GM12864 (cell line): ENCODE measurements around the gene FAM72C.
"Not testable (repeated sequence)": the region's sequence is repeated elsewhere in the genome, so short reads cannot be mapped to it uniquely, and the experiment has no call there.

ENCODE experiments used
- DNase-seq: peaks from one replicate; pipeline ENCODE4 v3.0.0-alpha.2; 2011; ENCODE audit warnings: low read depth
- H3K4me3 ChIP-seq: 2 replicates; pipeline ENCODE4 v1.5.1; 2011; ENCODE audit warnings: mild to moderate bottlenecking, low read depth, low read length, control low read depth
- CTCF ChIP-seq: IDR thresholded peaks from 2 replicates; pipeline ENCODE4 v1.5.1; 2011; ENCODE audit warnings: low read depth, mild to moderate bottlenecking, moderate library complexity, low read length, control low read depth, inconsistent platforms; ENCODE audit errors: missing control alignments

The FAM72C gene

GRCh38 chr1:143971924-143972700 lies at the start of gene FAM72C:
FAM72C (minus strand) TSS chr1:143971986; CDS start chr1:143971141, 845 bp downstream.
- DNase-seq: not testable (repeated sequence)

GRCh38 chr1:144020001-144020738 lies 48.4 kb upstream of the FAM72C start:
- not testable (repeated sequence) for H3K4me3 ChIP-seq, DNase-seq

More at GRCh38 chr1:143971924-143972700, at the start of gene FAM72C:
- H3K4me3 ChIP-seq: not testable (repeated sequence)

GRCh38 chr1:144019101-144019500 lies 47.3 kb upstream of the FAM72C start:
- not testable (repeated sequence) for H3K4me3 ChIP-seq, DNase-seq

- not testable (repeated sequence) for DNase-seq, H3K4me3 ChIP-seq
Observed at GRCh38 chr1:144015180-144015966, 43.6 kb upstream of the FAM72C start.

- not testable (repeated sequence) for DNase-seq
Observed at GRCh38 chr1:144014528-144014927, 42.7 kb upstream of the FAM72C start.

GRCh38 chr1:144014121-144014520 lies 42.3 kb upstream of the FAM72C start:
- DNase-seq: not testable (repeated sequence)

More at GRCh38 chr1:144014528-144014927, 42.7 kb upstream of the FAM72C start:
- H3K4me3 ChIP-seq: not testable (repeated sequence)

GRCh38 chr1:144012168-144012733 lies 40.5 kb upstream of the FAM72C start:
- not testable (repeated sequence) for DNase-seq, H3K4me3 ChIP-seq

More at GRCh38 chr1:144014121-144014520, 42.3 kb upstream of the FAM72C start:
- H3K4me3 ChIP-seq: not testable (repeated sequence)

GRCh38 chr1:144009410-144009809 lies 37.6 kb upstream of the FAM72C start:
- not testable (repeated sequence) for H3K4me3 ChIP-seq, DNase-seq

GRCh38 chr1:144004259-144004658 lies 32.5 kb upstream of the FAM72C start:
- H3K4me3 ChIP-seq, DNase-seq: not testable (repeated sequence)

GRCh38 chr1:144003306-144004029 lies 31.7 kb upstream of the FAM72C start:
- not testable (repeated sequence) for DNase-seq, H3K4me3 ChIP-seq

- peak; percentile 23 for TF ChIP-seq CTCF
- not testable (repeated sequence) for H3K4me3 ChIP-seq, DNase-seq
Observed at GRCh38 chr1:144002141-144002881, 30.5 kb upstream of the FAM72C start.

- DNase-seq, H3K4me3 ChIP-seq: not testable (repeated sequence)
Observed at GRCh38 chr1:144001077-144001476, 29.3 kb upstream of the FAM72C start.

- DNase-seq, H3K4me3 ChIP-seq: not testable (repeated sequence)
Observed at GRCh38 chr1:143996020-143996419, 24.2 kb upstream of the FAM72C start.

GRCh38 chr1:143993301-143993907 lies 21.6 kb upstream of the FAM72C start:
- H3K4me3 ChIP-seq, DNase-seq: not testable (repeated sequence)

GRCh38 chr1:143990699-143991098 lies 18.9 kb upstream of the FAM72C start:
- H3K4me3 ChIP-seq, DNase-seq: not testable (repeated sequence)

- not testable (repeated sequence) for DNase-seq, H3K4me3 ChIP-seq
Observed at GRCh38 chr1:143989719-143990118, 17.9 kb upstream of the FAM72C start.
